Esophagus muscularis mucosa (tissue), 4 donors: ENCODE data around the gene GPR61. TPM values are rescaled to one million over a fixed set of nuclear protein-coding genes. Genes with fewer than 3 reads are reported as not detected.

Source experiments
- DNase-seq: peaks from one replicate; pipeline ENCODE4 v3.0.0-alpha.2; 2017; ENCODE audit errors: extremely low spot score
- H3K27ac ChIP-seq, 4 donors: fragments of 200-600 bp; sonication (generic); replicated peaks in 1 of 4; 1 replicate in 3 of 4; 2 replicates in 1 of 4; pipeline ENCODE4 v1.5.1; 2016 to 2019; ENCODE audit warnings: mild to moderate bottlenecking in 1 of 4
- H3K27me3 ChIP-seq, 4 donors: fragments of 200-600 bp; sonication (generic); one replicate each; pipeline versions ENCODE4 v1.5.1 to v1.6.0; 2016 to 2019
- H3K36me3 ChIP-seq, 4 donors: fragments of 200-600 bp; sonication (generic); one replicate each; pipeline ENCODE4 v1.5.1; 2016 to 2019
- H3K4me1 ChIP-seq, 4 donors: fragments of 200-600 bp; sonication (generic); one replicate each; pipeline ENCODE4 v1.5.1; 2016 to 2019
- H3K4me3 ChIP-seq, 4 donors: fragments of 200-600 bp; sonication (generic); 1 replicate in 2 of 4; 2 replicates in 2 of 4; pipeline ENCODE4 v1.5.1; 2016 to 2019; ENCODE audit warnings: mild to moderate bottlenecking in 4 of 4, moderate library complexity in 1 of 4
- H3K9me3 ChIP-seq, 4 donors: fragments of 200-600 bp; sonication (generic); 1 replicate in 3 of 4; 2 replicates in 1 of 4; pipeline ENCODE4 v1.5.1; 2016 to 2019
- CTCF ChIP-seq, 3 experiments: fragments of 200-600 bp in 2 of 3; fragments of 450-650 bp in 1 of 3; sonication (generic) in 2 of 3; IDR thresholded peaks; one replicate each; pipeline ENCODE4 v1.5.1; 2017 to 2019; ENCODE audit warnings: antibody characterized with exemption in 3 of 3, mild to moderate bottlenecking in 2 of 3, moderate library complexity in 1 of 3
- EP300 ChIP-seq: sonication (generic); formaldehyde crosslinking; IDR thresholded peaks from one replicate; pipeline ENCODE4 v1.6.1; 2017; ENCODE audit warnings: antibody characterized with exemption
- POLR2A ChIP-seq: fragments of 450-650 bp; IDR thresholded peaks from one replicate; pipeline ENCODE4 v1.6.1; 2017; ENCODE audit warnings: antibody characterized with exemption, moderate library complexity, mild to moderate bottlenecking, low read depth
- POLR2AphosphoS5 ChIP-seq, 2 donors: sonication (generic); formaldehyde crosslinking; IDR thresholded peaks; one replicate each; pipeline ENCODE4 v1.6.1; 2017; ENCODE audit warnings: antibody characterized with exemption in 2 of 2
- WGBS: methylation state at CpG from one replicate; pipeline ENCODE4 v1.1.5; 2018; 5-methylcytosine and 5-hydroxymethylcytosine counted together
- intact Hi-C: fragments of 100-400 bp; cut with DNase I; formaldehyde crosslinking; loops from one replicate; pipeline ENCODE4 v1.15.1; 2023
- total RNA-seq, 4 donors: library from RNA; depleted of rRNA; stranded (reverse); fragments of >200 nt; gene quantifications; one replicate each; pipeline versions ENCODE4 v1.1.0 to v1.2.1, GENCODE V29; 2016

GPR61 gene
- total RNA-seq, 4 donors from 2014 or later, result not detected

GRCh38 chr1:109522026-109522425, 17.6 kb upstream of the GPR61 start:
- Histone ChIP-seq H3K27ac (no peak overlapping the region), H3K36me3 (no peaks in the 10 kb centered on the region), H3K4me3 (no peak overlapping the region), H3K9me3 (no peaks in the 10 kb centered on the region), H3K4me1 (no peaks in the 10 kb centered on the region), H3K27me3 (peaks cover 0 to 9% (median 0%) of the 10 kb centered on the region in 4 donors)
- DNase-seq, result no peak
- intact Hi-C loops, result no loop called here
- WGBS, result 96% methylated on average over 7 of the region's 7 CpGs
- no peak for TF ChIP-seq POLR2AphosphoS5 (IDR thresholded peaks at IDR 0.05)
- TF ChIP-seq EP300, result no peak
- TF ChIP-seq POLR2A, result no peak
- TF ChIP-seq CTCF (IDR thresholded peaks at IDR 0.05), result no peak

GRCh38 chr1:109523706-109524105, 16.0 kb upstream of the GPR61 start:
- H3K27me3 ChIP-seq, result peaks cover 0 to 9% (median 0%) of the 10 kb centered on the region in 4 donors
- intact Hi-C loops, result no loop called here
- DNase-seq, result no peak
- 88% methylated on average over 2 of the region's 2 CpGs for WGBS
- H3K9me3 ChIP-seq, result no peaks in the 10 kb centered on the region
- no peaks in the 10 kb centered on the region for H3K4me1 ChIP-seq
- H3K4me3 ChIP-seq, result no peak overlapping the region
- H3K36me3 ChIP-seq, result no peaks in the 10 kb centered on the region
- H3K27ac ChIP-seq, result no peak overlapping the region
- TF ChIP-seq POLR2AphosphoS5 (IDR thresholded peaks at IDR 0.05) (no peak), POLR2A (no peak), CTCF (IDR thresholded peaks at IDR 0.05) (no peak), EP300 (no peak)

- TF ChIP-seq EP300 (no peak), POLR2A (no peak), POLR2AphosphoS5 (IDR thresholded peaks at IDR 0.05) (no peak), CTCF (IDR thresholded peaks at IDR 0.05) (no peak)
- Histone ChIP-seq H3K27me3 (no peaks in the 10 kb centered on the region), H3K4me3 (no peak overlapping the region), H3K36me3 (no peaks in the 10 kb centered on the region), H3K27ac (no peak overlapping the region), H3K4me1 (peaks cover 7 to 21% (median 10%) of the 10 kb centered on the region in 4 donors), H3K9me3 (no peaks in the 10 kb centered on the region)
- DNase-seq, result no peak
- intact Hi-C loops, result no loop called here
- 73% methylated on average over 14 of the region's 14 CpGs for WGBS
Observed at GRCh38 chr1:109527098-109527811, 12.4 kb upstream of the GPR61 start.

GRCh38 chr1:109527846-109528695, 11.6 kb upstream of the GPR61 start:
- no peak overlapping the region for H3K27ac ChIP-seq
- no peak overlapping the region for H3K4me3 ChIP-seq
- TF ChIP-seq POLR2AphosphoS5 (IDR thresholded peaks at IDR 0.05), result no peak
- no peak for TF ChIP-seq EP300
- TF ChIP-seq POLR2A, result no peak
- TF ChIP-seq CTCF (IDR thresholded peaks at IDR 0.05), result no peak
- WGBS, result 78% methylated on average over 6 of the region's 9 CpGs
- DNase-seq, result no peak
- intact Hi-C loops, result no loop called here
- H3K36me3 ChIP-seq, result no peaks in the 10 kb centered on the region
- H3K4me1 ChIP-seq, result peaks cover 15 to 29% (median 18%) of the 10 kb centered on the region in 4 donors
- no peaks in the 10 kb centered on the region for H3K27me3 ChIP-seq
- no peaks in the 10 kb centered on the region for H3K9me3 ChIP-seq
